GM12892 (cell line): ENCODE results near the gene ZFP62.

ENCODE experiments used
- POLR2A ChIP-seq: IDR thresholded peaks from 2 replicates; pipeline ENCODE4 v1.6.1; 2011; ENCODE audit warnings: low read depth, low read length, control low read depth
- POLR2AphosphoS5 ChIP-seq: IDR thresholded peaks from 2 replicates; pipeline ENCODE4 v1.6.1; 2011; ENCODE audit warnings: low read depth, low read length, control low read depth

DNA sequence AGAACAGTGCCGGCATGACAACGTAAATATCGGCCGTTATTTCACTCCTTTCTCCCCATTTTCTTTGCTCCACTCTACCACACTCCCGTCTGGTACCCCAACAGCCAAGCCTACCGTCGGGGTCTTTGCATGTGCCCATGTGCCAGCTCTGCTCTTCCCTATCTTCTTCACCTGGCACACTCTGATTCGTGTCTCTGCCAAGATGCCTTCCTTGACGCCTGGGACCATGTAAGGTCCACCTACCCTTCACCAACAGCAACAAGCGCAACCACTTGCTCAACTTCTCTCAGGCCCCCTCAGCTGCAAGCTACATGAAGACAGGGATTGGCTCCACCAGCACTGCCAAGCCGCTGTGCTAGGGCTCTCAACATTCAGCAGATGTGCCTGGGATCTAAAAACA lies 62.9 kb downstream of the ZFP62 start:
- TF ChIP-seq POLR2A (no peak), POLR2AphosphoS5 (no peak)
